ENCODE results near the gene RABGAP1. TPM values are rescaled to one million over a fixed set of nuclear protein-coding genes. Genes with fewer than 3 reads are reported as not detected.

The RABGAP1 gene
- total and polyA plus RNA-seq, 3 donors from 2014 or later: 53.0 to 113 (median 94.0) TPM

DNA sequence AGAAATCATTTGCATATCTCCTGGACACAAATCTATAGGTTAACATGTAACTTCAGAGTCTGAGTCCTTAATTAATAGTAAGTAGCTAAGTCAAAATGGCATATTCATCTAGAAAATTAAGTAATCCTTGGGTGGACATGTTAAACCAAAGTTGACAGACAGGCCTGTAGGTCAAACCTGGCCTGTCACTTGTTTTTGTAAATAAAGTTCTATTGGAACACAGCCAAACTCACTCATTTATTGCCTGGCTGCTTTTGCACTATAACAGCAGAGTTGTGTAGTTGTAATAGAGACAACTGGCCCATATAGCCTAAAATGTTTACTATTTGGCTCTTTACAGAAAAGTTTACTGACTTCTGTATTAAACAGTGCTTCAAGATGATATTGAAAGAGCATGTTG, 68.1 kb downstream of the RABGAP1 start:
- Histone ChIP-seq H3K4me1 (peaks cover 5% of the 10 kb centered on the region), H3K9me3 (no peaks in the 10 kb centered on the region), H3K27ac (no peak overlapping the region), H3K27me3 (no peaks in the 10 kb centered on the region), H3K4me3 (no peak overlapping the region), H3K36me3 (ENCODE audit: low read depth, missing control alignments) (no peaks in the 10 kb centered on the region)
- intact Hi-C loops (cut with DNase I; ENCODE audit: low total_unique reads): no loop called here
- TF ChIP-seq POLR2A (IDR thresholded peaks at IDR 0.05): no peak
- TF ChIP-seq, protein P1, sequence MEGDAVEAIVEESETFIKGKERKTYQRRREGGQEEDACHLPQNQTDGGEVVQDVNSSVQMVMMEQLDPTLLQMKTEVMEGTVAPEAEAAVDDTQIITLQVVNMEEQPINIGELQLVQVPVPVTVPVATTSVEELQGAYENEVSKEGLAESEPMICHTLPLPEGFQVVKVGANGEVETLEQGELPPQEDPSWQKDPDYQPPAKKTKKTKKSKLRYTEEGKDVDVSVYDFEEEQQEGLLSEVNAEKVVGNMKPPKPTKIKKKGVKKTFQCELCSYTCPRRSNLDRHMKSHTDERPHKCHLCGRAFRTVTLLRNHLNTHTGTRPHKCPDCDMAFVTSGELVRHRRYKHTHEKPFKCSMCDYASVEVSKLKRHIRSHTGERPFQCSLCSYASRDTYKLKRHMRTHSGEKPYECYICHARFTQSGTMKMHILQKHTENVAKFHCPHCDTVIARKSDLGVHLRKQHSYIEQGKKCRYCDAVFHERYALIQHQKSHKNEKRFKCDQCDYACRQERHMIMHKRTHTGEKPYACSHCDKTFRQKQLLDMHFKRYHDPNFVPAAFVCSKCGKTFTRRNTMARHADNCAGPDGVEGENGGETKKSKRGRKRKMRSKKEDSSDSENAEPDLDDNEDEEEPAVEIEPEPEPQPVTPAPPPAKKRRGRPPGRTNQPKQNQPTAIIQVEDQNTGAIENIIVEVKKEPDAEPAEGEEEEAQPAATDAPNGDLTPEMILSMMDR (IDR thresholded peaks at IDR 0.05): no peak
- no peak for DNase-seq

DNA sequence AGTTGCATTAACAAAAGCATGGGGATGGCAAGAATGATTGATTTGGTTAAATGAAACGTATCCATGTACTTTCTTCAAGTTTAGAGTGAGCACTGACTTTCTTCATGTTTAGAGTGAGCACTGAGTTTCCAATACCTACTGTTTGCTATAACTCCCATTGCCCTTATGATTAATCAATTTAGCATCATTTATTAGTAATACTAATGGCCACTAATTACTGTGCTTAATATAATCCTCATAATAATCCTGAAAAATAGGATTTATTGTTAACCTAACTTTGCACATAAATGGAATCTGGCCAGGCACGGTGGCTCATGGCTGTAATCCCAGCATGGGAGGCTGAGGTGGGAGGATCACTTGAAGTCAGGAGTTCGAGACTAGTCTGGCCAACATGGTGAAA, 70.6 kb downstream of the RABGAP1 start:
- H3K4me1 ChIP-seq: no peaks in the 10 kb centered on the region
- H3K9me3 ChIP-seq: no peaks in the 10 kb centered on the region
- no peak for DNase-seq
- 89 to 91% methylated on average over 3 of the region's 3 CpGs for WGBS, 2 donors
- H3K36me3 ChIP-seq (ENCODE audit: low read depth, missing control alignments): no peaks in the 10 kb centered on the region
- TF ChIP-seq, protein P1 (IDR thresholded peaks at IDR 0.05): no peak
- TF ChIP-seq POLR2A (IDR thresholded peaks at IDR 0.05): no peak
- intact Hi-C loops (cut with DNase I; ENCODE audit: low total_unique reads): no loop called here
- H3K4me3 ChIP-seq: no peak overlapping the region
- no peaks in the 10 kb centered on the region for H3K27me3 ChIP-seq
- no peak overlapping the region for H3K27ac ChIP-seq

DNA sequence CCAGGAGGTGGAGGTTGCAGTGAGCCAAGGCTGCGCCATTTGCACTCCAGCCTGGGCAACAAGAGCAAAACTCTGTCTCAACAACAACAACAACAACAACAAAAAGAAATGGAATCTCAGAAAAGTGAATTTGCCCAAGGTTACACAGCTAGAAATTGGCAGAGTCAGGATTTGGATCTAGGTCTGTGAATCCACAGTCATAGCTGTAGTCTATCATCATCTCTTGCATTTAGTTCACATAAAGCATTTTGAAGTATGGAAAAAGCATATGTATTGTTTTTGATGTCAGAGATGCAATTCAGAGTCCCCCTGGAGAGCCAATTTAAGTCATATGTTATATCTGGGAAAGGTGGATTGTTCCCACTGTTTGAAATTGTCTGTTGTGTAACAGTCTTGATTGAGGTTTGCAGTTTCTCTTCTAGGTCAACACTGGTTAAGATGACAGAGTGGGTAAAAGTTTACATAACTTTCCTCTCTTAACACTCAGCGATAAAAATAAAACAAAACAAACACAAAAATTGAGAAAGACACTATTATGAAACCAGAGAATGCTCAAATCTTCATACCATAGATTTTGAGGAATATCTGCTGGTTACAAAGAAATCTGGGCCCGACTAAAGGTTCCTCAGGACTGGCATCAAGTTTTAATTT, 71.2 kb downstream of the RABGAP1 start:
- no peaks in the 10 kb centered on the region for H3K9me3 ChIP-seq
- H3K27ac ChIP-seq: no peak overlapping the region
- WGBS, 2 donors: 94 to 95% methylated on average over 3 of the region's 3 CpGs
- no peaks in the 10 kb centered on the region for H3K27me3 ChIP-seq
- no peak for DNase-seq
- H3K36me3 ChIP-seq (ENCODE audit: low read depth, missing control alignments): no peaks in the 10 kb centered on the region
- intact Hi-C loops (cut with DNase I; ENCODE audit: low total_unique reads): no loop called here
- no peaks in the 10 kb centered on the region for H3K4me1 ChIP-seq
- no peak for TF ChIP-seq POLR2A (IDR thresholded peaks at IDR 0.05)
- TF ChIP-seq, protein P1 (IDR thresholded peaks at IDR 0.05): no peak
- H3K4me3 ChIP-seq: no peak overlapping the region

DNA sequence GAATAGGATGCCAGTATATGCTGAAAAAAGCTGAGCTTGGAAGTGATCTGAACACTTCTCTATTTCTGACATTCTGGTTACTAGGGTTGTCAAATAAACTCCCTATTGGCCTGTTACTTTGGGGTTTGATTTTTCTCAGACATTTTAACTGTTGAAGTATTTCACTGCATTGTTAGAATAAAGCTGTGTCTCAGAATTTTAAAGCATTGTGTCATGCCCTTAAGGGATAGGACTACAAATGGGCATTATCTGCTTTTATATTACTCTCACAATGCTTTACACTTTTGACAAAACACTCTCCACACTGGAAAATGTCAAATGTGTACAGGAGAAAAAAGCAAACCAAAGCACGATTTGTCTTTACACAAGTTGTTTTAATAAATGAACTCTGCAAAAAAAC, 75.8 kb downstream of the RABGAP1 start:
- Histone ChIP-seq H3K4me1 (no peaks in the 10 kb centered on the region), H3K36me3 (ENCODE audit: low read depth, missing control alignments) (no peaks in the 10 kb centered on the region), H3K9me3 (no peaks in the 10 kb centered on the region), H3K27ac (no peak overlapping the region), H3K27me3 (no peaks in the 10 kb centered on the region), H3K4me3 (no peak overlapping the region)
- no peak for TF ChIP-seq POLR2A (IDR thresholded peaks at IDR 0.05)
- TF ChIP-seq, protein P1 (IDR thresholded peaks at IDR 0.05): no peak
- WGBS, 2 donors: 89% methylated on average over 1 of the region's 1 CpG
- intact Hi-C loops (cut with DNase I; ENCODE audit: low total_unique reads): no loop called here
- DNase-seq: no peak

DNA sequence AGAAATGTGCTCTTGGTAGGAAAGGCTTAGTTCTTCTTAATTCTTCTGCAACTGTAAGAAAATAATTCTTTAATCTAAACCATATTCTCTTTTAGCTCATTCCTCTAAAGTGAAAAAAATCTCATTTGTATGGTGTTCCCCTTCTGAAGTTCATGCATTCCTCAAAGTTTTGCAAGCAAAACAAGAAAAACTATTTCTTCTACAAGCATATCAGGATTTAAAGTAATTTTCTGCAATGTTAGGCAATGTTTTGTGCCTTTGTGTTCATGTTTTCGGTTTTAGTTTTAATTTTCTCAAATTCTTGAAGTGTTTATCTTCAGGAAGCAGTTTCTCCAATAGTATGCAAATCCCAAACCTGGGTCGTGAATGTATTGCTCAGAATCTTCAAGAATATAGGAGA, 80.0 kb downstream of the RABGAP1 start:
- no peaks in the 10 kb centered on the region for H3K9me3 ChIP-seq
- H3K36me3 ChIP-seq (ENCODE audit: low read depth, missing control alignments): no peaks in the 10 kb centered on the region
- 67 to 73% methylated on average over 2 of the region's 2 CpGs for WGBS, 2 donors
- no peak overlapping the region for H3K27ac ChIP-seq
- no peaks in the 10 kb centered on the region for H3K4me1 ChIP-seq
- DNase-seq: no peak
- TF ChIP-seq POLR2A (IDR thresholded peaks at IDR 0.05): no peak
- TF ChIP-seq, protein P1 (IDR thresholded peaks at IDR 0.05): no peak
- intact Hi-C loops (cut with DNase I; ENCODE audit: low total_unique reads): no loop called here
- no peaks in the 10 kb centered on the region for H3K27me3 ChIP-seq
- no peak overlapping the region for H3K4me3 ChIP-seq

Measured in testis (tissue), 3 donors.